UCSD-AML1 (cell line): ENCODE results near the gene CEP57L1.
"Not testable (repeated sequence)": the region's sequence is repeated elsewhere in the genome, so short reads cannot be mapped to it uniquely, and the experiment has no call there.

Experiments used
- DNase-seq: peaks from one replicate; lab custom pipeline; 2025; ENCODE audit not compliant: unreplicated experiment; lab: John Stamatoyannopoulos, UW

CEP57L1 gene

DNA sequence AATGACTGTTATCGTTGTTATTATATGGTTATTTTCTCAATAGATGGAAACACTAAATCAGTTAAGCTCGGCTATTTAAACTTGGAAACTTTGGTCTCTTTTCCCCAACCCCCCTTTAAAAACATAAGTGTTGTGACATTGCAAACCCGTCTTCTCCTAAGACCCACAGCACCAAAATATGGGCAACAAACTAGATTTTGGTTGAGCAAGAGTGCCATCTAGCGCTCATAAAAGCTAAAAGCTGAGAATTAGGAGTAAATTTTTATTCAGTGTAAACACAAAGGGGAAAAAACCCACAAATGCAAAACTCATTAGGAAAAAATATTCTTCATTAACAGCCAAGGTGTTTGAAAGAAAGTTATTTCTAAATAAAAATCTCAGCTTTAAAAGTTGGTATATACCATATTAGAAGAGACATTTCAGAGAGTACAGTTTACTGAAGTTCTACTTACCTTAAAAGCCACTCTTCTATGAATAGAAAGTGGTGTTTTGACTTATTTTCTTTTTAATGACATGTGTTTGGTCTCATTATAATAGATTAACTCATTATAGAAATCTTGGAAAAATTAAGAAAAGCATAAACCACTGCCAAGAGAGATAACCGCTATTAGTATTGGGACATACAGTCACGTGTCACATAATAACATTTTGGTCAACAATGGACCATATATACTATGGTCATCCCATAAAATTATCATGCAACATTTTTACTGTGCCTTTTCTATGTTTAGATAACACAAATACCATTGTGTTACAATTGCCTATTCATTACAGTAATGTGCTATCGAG, 21.8 kb upstream of the CEP57L1 start:
- no peak for DNase-seq

DNA sequence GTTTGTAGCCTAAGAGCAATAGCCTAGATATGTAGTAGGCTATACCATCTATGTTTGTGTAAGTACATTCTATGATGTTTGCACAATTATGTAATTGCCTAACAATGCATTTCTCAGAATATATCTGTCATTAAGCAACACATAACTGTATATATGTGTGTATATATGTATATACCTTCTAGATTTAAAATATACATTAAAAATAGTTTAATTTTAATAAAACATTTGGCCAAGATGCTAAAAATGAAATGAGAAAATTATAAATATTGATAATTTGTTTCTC, 21.2 kb upstream of the CEP57L1 start:
- no peak for DNase-seq

DNA sequence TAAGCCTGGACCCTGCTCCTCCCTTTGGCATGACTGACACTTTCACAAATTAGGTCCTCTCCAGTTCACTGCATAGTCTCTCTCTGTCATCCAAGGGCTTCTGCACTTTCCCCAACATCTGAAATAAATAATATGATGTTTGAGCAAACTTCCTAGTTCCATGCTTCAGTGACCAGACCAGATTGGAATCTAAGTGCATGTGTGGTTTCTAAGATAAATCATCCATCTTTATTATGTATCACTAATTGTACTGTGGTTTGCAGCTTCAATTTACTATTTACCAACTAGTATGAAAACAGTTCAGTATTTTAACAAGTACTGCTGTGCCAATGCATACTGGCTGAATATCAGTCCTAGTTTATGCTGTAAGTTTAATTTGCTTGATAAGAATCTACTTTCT, 19.4 kb upstream of the CEP57L1 start:
- DNase-seq, result no peak

DNA sequence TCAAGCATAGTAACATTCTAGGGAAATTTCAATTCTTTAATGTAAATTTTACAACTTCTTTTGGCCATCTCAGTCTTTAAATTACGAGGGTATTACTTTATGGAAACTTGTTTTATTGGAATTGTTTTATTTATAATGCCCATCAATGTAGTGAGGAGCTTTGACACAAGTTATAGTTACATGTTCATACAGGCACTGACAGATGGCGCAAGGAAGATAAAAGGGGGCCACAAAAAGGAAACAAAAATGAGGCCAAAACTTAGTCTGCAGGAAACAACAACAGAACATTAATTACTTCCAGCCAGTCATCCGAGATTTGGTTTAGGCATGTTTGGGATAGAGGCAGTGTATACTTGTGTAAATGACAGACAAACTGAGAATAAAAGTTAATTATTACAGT, 18.9 kb upstream of the CEP57L1 start:
- no peak for DNase-seq

DNA sequence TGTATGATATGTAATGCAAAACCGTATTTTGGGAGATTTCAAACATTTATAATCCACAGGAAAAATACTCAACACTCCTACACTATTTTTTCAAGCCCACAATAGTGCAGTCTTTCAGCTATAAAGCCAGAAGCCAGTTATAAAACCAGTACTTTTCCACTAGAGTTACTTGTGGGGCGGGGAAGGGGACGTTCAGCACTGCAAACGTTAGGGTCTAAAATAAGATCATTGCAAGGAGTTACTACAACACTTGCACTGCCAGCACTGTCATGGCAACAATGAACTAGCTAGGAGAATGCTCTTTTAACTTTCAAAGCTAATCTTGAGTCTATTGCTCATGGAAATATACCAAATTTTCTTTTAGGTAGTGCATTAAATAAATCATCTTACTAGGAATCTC, 15.3 kb upstream of the CEP57L1 start:
- no peak for DNase-seq

DNA sequence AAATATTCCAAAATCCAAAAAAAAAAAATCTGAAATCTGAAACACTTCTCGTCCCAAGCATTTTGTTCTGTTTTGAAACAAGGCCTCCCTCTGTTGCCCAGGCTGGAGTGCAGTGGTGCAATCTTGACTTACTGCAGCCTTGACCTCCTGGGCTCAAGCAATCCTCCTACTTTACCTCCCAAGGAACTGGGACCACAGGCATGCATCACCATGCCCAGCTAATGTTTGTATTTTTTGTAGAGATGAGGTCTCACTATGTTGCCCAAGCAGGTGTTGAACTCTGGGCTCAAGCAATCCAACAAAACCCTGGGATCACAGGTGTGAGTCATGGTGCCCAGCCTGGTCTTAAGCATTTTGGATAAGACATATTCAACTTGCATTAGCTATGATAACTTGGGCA, 14.3 kb upstream of the CEP57L1 start:
- DNase-seq, result no peak

DNA sequence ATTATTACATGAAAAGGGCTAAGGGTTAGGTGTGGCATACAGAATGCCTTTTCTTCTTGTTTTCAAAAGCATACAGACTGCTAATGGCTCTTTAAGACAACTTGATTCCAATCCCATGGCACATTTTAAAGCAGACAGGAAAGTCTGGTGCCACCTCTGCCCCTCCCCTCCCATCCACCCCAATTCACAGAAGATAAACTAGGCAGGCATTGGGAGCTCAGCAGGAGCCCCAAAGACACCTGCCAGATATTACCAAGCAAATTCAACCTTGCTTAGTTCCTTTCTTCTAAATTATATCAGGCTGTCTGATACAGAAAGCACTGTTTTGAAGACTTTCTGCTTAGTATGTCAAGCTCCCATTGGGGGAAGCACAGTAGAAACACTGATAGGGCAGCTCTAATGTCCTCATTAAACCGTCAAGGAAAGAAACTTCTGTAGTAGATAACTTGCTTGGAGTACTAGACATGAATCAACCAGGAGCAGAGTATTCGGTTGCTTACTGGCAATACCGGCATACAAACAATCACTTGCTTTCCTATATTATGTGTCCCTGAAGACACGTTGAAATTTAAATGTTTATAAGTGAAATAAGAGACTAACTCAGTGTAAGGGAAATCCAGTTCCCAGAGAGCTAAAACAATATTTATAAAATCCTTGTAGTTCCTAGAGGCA, 13.7 kb upstream of the CEP57L1 start:
- no peak for DNase-seq

DNA sequence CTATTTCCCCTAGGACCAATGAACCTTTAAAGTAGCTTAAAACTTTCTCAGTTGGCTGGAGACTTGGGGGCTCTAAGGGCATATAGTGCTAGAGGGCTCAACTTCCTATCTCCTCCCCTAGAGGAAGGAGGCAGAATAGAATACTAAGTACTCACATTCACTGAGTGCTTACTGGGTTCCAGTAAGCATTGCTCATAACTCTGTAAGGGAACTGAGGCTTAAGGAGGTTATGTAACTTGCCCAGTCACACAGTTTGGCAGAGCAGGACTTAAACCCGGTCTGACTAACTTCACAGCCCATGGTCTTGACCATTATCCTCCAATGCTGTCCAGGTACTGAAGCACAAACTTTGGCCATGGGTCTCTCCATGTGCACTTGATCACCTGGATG, 13.1 kb upstream of the CEP57L1 start:
- no peak for DNase-seq

DNA sequence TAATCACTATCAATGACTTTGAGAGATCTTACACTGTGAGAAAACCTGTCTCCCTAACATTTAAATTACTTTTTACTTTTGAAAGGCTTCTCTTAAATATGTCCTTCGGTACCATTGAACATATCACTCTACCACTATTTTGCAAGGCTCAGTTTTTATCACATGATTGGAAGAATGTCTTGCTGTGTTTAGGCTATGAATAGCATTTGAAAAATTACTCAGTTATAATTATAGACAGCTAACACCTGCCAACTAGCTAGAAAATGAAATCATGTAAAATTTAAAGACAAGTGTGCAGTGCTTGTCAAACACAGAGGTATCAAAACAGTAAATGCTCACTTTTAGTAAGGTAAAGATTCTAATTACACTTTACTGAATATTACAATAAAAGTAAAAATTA, 11.7 kb upstream of the CEP57L1 start:
- no peak for DNase-seq

DNA sequence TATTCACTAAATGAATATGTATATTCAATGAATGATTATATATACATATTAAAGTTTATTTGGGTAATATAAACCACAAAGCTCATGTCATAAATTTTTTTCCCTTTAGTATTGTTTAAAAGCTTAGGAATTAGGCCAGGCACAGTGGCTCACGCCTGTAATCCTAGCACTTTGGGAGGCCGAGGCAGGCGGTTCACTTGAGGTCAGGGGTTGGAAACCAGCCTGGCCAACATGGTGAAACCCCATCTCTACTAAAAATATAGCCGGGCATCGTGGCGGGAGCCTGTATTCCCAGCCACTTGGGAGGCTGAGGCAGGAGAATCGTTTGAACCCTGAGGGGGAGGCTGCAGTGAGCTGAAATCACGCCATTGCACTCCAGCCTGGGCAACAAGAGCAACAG, 11.2 kb upstream of the CEP57L1 start:
- DNase-seq, result not testable (repeated sequence)

DNA sequence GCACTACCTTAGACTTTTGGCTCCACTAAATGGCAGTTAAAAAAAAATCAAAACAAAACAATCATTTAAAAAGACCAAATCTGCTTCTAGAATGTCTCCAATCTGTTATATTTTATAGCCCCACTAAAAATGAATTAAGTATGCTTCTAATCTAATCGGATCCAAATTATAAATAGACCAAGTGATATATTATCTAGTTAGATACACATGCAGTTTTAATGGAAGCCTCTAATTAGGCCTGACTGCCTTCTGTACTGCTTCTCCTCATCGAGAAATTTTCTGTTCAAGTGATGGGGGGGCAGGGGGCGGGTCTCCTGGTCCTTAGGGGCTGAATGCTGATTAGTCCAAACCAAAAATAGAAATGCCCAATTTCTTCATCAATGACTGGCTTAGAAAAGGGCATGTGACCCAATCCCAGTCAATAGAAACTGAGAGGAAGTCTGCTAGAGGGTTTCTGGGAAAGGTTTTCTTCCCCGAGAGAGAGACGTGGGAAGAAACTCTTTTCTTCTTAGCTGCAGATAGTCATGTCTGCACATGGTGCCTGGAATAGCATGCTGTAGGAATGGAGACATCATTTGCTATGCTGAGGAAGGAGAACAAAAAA, 7.5 kb upstream of the CEP57L1 start:
- DNase-seq, result no peak

DNA sequence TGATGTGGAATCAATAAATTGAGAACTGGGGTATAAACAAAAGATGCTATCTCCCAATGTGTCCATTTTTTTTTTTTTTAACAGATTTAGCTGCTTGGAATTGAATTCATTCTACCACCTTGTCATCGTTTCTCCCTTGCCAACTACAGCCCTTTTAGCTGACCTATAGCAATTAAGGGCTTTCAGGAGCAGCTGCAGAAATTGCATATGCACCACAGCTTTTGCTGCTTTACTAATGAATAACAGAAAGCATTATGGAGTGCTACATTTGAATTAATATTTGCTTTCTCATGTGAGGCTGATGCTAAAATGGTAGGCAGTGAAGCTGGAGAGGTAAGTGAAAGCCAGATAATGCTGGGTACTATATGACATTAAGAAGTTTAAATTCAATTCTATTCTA, 6.3 kb upstream of the CEP57L1 start:
- DNase-seq, result no peak

DNA sequence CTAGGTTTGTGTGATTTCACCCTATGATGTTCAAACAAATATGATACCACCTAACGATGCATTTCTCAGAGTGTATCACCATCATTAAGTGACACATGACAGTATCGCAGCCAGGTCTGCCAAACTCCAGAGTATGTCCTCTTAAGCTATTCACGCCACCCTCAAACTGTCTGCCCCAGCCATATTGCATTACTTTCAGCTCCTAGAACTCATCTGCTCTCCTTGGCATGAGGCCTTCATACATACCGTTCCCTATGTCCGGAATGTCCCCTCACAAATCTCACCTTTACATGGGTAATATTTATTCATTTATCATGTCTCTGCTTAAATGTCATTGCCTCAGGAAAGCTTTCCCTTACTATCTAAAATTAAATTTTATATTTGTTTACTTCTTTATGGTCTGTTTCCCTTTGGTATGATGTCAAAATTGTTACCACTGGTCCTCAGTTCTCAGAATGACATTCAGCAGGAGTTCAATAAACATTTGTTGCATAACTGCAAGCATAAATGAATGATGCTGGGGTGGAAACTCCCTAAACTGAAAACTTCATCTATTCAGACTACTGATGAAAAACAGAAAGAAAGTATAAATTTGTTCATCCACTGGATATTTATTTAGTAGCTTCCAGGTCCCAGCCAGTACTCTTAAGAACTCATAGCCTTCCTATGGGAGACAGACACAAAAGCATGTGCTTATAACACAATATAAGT, 3.8 kb upstream of the CEP57L1 start:
- no peak for DNase-seq

DNA sequence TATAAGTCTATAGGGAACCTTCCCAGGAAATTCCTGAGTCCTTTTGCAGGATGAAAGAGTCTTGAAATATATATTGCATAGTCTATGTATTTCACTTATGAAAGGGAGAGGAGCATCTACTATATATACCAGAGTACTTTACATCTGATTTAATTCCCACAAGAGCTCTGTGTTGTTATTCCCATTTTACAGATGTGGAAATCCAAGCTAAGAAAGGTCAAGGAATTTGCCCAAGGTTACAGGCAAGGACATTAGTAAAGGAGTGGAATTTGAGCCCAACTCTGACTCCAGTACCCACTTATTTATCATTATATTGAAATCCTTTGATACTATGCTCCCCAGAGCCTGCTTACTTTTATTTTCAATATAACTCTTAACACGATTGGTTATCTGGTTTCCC, 3.2 kb upstream of the CEP57L1 start:
- no peak for DNase-seq

DNA sequence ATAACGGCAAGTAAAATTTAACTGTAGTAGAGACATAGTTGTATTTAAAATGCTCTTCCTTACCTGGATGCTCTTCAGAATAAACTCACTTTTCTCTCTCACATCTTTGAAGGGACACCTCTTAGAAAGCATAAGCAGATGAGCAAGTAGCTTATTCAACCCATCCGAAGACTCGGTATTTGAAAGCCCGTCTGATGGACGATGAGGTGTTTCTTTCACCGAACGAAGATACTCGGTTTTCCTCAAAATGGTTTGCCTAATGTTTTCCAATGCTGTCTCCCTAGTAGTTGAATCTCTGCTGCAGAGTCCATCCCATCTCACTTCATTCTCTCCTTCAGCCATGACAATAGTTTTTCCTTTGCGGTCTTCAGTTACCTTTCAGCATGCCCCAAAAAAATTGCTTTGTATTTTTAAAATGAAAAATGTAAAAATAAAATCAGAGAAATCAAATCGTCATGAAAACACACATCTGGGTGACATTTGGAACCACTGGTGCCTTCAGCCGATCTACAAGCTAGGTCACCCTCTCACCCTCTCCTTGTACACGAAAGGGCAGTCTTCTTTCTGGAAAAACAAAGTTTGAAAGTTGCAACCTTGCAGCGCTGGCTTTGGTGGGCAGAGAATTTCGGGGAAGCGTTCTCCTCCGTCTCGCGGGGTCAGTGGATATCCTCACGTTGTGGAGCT, 1.4 kb upstream of the CEP57L1 start:
- DNase-seq, result no peak

DNA sequence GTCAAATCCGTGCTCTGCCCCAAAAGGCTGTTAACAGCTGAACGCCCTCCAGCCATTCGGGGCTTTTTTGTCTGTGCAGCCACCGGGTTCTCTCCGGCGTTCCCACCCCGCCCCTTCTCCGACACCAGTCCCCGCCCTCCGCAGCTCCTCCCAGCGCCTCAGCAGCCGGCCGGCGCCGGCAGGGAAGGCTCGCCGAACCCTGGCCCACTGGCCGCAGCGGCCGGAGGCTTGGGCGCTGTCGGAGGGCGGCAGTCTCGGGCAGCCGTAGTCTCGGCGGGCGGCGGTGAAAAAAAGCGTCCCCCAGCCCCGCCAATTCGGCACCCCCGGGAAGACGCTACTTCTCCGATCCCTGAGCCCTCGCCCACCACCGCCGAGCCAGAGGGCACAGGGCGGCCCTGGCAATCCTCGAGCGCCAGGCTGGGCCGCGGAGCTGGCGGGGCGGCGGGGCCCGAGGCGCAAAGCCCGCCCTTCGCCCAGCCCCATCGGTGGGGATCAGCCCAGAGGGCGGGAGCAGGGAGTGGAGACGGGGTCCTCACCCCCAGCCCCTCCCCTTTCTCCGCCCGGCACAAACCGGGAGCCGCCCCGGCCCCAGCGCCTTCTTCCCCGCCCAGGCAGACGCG, 781 bp upstream of the CEP57L1 start, which contains the start of gene SESN1:
Gene SESN1 (minus strand): TSS at position 431 of the 620 bp plus-strand sequence. CDS start 773 bp downstream, outside the sequence.
- peak; percentile 99 for DNase-seq

DNA sequence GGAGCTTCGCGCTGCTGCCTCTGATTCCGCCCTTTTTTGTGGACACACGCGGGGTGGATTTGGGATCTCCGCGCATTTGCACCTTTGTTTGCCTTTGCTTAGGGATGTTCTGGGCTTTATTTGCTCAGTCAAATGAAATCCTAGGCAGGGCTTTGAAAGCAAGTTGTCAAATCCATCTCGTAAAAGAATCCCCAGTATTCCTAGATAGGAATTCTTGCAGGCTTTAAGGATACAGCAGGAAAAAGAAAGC, 453 bp downstream of the CEP57L1 start:
- DNase-seq, result no peak

DNA sequence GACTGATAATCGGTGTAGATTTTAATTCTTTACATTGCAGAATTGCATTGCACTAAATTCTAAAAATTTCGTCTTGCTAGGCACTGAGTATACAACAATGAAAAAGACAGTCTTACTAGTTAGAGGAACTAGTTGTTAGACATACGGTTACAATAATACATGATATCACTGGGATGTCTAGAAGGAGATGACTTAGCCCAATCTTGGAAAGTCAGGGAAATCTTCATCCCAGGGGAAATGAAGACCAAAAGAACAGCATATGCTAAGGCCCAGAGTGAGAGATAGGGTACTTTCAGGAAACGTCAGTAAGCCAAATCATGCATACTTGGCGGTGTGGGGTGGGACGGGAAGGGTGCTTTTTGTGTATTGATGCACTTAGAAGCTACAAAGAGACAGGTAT, 901 bp downstream of the CEP57L1 start:
- no peak for DNase-seq

DNA sequence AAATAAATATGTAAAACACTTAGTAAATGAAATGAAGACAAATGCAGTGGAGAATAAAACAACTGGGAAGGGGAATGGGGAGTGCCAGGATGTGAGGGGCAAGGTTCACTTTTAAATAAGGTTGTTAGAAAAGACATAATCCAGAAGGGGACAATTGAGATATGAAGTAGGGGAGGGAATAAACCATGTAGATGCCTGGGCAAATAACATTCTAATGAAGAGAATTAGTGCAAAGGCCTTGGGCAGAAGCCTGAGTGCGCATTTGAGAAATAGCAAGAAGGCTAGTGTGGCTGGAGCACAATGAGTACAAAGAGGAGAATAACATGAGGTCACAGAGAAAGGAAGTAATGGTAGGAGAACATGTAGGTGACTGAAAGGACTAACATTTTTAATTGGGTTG, 2.4 kb downstream of the CEP57L1 start:
- DNase-seq, result no peak

DNA sequence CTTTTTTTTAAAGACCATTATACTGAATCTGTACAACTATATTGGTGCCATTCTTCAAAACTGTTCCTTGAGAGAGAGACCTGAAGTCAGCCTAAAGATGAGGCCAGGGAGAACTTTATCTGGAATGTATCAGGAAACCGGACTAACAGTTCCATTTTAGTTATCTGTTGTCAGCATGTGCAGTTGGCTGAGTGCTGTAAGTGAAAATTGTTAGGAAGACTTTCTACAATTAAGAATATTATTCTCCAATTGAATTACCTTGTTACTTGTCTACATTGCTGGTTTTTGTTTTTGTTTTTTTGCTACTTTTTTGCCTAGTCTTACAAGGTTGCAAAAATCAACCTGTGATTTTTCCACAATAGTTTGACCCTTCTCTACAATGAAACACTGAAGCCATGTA, 7.5 kb downstream of the CEP57L1 start:
- no peak for DNase-seq

DNA sequence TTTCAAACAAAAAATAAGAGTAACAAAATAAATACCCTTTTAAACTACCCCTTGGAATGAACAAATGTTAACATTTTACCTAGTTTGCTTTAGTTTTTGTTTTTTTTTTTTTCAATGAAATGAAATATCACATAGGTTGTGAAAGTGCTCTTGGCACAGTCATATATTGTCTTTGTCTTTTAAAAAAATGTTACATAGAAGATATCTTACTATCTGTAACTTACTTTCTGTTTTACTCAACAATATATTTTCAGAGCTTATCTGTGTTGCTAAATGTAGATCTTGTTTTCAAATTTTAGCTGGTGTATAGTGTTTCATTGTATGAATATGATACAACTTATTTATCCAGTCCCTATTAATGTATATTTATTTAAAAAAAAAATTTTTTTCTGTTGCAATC, 8.6 kb downstream of the CEP57L1 start:
- no peak for DNase-seq
